COLO829 (cell line): ENCODE data around the gene BRINP2.

Experiments
- DNase-seq: peaks from one replicate; pipeline ENCODE4 v3.0.0; 2012; ENCODE audit warnings: low spot score

BRINP2 gene

DNA sequence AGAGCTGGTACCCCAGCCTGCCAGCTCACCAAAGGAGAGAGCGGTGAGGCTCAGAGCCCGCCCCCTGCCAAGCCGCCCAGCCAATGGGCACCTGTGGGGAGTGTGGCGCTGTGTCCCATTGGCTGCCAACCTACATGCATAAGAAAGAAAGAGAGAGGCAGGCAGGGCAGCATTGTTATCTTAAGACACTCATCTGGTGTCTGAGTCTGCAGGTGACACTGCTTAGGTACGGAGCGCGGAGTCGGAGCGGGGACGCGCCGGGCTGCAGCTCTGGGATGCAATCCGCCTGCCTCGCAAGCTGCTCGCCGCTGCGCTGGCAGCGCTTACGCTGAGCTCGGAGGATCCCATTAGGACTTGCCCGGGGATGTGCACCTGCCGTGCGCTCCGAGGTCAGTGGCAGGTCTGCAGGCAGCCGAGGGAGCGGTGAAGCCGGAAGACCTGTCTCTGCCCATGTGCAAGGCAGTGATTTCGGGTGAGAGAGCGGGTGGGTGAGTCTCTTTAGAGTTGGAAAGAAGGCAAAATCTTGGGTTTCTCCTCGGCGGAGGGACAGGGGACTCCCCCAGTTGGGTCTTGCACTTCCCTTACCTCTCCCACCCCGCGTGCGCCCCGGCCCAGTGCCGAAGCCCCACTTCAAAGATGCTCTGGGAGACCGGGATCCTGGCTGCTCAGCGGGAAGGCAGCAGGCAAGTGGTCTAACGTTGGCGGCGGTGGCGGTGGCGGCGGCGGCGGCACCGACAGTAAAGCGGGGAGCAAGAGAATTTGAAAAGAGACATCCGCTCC, at the start of gene BRINP2:
Gene BRINP2, plus strand, starts transcription at position 203 of the 780 bp plus-strand sequence. CDS start 58,919 bp downstream, outside the sequence.
- DNase-seq, result peak; percentile 16

- DNase-seq, result no peak
These were observed 48.1 kb upstream of the BRINP2 start for GRCh38 chr1:177122461-177123251.

DNA sequence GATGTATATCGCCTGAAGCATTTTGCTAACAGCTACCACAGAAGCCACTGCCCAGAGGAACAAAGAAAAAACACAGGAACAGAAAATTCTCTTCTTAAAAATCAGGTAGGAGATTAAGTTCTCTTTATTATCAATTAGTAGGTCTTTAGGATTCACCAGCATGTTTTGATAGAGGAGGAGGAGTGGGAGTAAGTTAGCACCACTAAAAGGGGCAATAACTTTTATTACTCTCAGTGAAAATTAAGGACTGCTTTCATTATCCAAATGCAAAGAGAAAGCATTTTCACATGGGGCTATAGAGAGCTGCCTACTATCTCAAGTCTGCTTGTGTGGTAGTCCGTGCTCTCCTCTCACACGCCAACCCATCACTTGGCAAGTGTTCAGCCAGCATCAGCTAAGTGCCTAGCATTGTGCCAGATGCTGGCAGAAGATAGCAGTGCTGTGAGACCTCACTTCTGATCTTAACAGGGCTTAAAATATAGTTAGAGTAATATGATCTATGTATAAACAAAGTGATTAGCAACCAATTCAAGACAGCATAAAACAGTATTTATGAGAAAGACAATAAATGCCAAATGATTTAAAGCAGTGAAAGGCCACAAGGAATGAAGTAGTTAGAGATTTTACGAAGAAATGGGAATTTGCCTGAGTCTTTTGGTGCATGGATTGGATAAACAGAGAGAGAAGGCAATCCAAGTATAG, 46.0 kb upstream of the BRINP2 start:
- DNase-seq, result no peak

DNA sequence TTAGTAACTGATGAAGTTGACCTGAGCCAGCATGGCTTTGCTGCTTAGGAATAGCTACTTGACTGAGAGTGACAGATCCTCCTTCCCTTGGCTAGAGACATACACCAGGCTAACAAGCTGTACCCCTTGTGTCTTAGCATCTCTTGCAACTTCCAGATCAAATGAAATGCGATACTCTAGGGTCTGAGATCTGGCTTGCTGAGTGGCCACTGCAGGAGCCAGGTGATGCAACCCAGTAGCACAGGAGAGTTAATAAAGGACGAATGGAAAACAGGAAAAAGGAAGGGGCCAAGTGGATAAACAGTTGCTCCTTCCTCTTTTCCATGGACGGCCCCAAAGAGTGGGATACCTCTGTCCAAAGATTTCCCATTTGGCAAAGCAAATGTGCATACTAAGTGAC, 44.5 kb upstream of the BRINP2 start:
- no peak for DNase-seq

- no peak for DNase-seq
These were observed 42.0 kb upstream of the BRINP2 start for GRCh38 chr1:177128665-177129281.

DNA sequence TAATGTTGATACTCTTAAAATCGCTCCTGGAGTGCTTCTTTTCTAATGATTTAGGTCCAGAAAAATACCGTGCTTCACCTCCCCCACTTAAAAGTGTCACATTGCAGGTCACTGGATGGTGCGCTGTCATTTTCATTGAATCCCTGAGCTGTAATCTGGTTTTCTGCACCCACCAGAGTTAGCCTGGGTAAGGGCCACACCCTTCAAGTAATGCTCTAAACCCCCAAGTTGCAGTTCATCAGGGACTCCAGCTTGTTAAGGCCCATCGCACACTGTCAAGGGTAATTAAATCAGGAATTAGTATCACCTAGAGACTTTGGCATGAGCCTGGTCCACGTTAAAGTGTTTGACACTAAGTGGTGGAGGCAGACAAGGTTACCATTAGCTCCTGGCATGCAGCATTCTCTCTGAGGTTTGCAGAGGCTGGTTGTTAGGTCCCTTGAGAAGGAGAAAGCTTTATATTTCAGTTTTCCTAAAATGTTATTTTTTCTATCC, 40.3 kb upstream of the BRINP2 start:
- DNase-seq, result no peak

DNA sequence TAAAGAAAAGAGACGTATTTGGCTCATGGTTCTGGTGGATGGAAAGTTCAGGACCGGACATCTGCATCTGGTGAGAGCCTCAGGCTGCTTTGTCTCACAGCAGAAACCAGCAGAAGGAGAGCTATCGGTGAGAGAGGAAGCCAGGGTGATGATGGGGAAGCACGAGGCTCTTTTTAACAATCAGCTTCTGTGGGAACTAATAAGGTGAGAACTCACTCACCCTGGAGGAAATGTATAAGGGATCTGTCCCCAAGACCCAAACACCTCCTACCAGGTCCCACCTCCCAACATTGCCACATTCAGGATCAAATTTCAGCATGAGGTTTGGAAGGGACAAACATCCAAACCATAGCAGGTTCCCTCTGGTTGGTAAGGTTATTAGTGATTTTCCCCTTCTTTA, 39.0 kb upstream of the BRINP2 start:
- no peak for DNase-seq

GRCh38 chr1:177132141-177132540, 38.6 kb upstream of the BRINP2 start:
- DNase-seq, result no peak

DNA sequence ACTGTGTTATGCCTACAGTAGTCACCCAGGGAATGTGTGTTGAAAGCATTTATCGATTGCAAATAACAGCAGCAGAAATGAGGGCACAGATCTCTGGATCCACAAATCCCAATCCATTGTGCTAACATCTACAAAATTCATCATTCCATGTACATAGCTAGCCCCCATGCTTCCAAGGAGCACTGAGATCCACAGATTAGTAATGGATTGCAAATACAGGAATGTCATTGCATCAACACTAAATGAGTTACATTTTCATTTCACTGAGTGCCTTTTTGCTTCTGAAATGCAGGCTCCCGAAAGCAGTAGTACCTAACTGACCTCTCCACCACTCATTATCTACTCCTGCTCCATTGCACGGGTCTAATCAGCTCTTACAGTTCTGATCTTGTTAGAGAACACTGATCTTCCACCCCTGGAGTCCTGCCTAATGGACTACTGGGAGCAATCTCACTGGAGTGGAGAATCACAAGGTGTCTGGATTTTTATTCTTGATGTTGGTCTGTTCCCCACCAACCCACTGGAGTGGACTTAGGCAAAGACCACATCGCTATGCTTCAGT, 36.7 kb upstream of the BRINP2 start:
- DNase-seq, result no peak

- DNase-seq, result no peak
These were observed 35.5 kb upstream of the BRINP2 start for GRCh38 chr1:177135250-177135649.

DNA sequence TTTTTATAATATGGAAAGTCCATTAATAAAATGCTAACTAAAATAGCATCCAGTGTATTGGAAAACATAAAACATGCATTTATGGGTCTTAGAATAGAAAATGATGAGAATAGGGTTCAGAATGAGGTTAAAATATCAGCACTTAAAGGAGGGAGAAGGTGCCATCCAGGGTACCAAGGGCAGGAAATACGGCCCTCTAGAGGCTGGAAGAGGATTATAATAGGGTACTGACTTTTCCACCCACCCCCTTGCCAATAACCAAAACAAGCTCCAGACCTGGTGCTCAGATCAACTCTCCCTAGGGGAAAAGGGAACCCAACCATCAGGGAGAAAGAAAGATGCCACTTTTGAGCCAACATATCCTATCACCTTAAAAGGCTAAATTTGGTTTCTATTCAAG, 32.9 kb upstream of the BRINP2 start:
- no peak for DNase-seq

DNA sequence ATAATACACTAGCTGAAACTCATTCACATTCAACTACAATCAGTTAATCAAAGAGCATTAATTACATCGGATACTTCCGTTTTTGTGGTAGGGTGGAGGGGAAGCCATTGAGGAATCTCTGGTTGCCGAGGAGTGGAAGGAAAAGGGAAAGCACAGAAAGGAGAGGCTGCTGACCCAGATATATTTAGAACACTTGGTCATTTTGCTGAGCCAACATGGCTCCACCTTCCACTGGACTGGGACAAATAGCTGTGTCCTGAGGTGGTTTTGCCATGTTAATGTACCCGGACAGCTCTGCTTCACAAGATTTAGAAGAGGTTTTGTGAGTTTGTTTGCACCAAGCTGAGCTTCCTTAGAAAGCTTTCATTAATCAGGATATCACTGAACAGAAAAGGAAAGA, 32.4 kb upstream of the BRINP2 start:
- no peak for DNase-seq

DNA sequence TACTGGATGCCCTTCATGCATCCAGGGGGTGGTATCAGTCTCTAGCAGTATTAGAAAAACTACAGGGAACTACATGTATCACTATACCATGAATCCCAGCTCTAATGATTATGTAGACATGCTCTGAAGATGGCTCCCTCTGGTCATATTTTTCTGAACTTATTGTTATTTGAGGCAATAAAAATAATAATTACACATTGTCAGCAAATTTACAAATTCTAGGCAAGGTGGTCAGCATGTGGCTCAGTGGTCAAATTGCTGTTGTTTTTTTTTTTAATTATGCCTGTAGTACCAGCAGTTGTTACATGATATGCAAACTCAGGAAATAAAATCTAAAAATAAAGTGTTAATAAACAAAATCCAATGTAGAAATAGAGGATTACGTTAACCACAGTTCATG, 28.7 kb upstream of the BRINP2 start:
- no peak for DNase-seq

DNA sequence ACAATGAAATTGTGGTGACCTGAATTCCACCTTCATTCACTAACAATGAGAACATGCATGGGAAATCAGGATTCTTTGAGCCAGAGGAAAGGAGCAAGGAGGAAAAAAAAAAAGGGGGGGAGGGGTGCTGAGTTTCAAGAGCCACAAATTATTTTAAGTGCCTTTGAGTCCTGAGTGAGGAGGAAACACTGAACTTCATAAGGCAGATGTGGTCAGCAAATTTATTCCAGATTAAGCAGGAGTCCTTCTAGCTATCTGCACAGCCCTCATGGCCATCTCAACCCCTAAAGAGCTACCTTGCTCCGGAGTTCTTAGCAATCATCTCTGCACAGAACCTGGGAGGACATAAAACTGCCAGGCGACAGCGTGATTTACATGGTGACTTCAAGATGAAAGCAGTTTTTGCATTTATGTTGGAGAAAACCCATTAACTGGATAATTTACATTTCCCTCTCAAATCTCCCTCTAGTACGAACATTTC, 27.9 kb upstream of the BRINP2 start:
- DNase-seq, result no peak

DNA sequence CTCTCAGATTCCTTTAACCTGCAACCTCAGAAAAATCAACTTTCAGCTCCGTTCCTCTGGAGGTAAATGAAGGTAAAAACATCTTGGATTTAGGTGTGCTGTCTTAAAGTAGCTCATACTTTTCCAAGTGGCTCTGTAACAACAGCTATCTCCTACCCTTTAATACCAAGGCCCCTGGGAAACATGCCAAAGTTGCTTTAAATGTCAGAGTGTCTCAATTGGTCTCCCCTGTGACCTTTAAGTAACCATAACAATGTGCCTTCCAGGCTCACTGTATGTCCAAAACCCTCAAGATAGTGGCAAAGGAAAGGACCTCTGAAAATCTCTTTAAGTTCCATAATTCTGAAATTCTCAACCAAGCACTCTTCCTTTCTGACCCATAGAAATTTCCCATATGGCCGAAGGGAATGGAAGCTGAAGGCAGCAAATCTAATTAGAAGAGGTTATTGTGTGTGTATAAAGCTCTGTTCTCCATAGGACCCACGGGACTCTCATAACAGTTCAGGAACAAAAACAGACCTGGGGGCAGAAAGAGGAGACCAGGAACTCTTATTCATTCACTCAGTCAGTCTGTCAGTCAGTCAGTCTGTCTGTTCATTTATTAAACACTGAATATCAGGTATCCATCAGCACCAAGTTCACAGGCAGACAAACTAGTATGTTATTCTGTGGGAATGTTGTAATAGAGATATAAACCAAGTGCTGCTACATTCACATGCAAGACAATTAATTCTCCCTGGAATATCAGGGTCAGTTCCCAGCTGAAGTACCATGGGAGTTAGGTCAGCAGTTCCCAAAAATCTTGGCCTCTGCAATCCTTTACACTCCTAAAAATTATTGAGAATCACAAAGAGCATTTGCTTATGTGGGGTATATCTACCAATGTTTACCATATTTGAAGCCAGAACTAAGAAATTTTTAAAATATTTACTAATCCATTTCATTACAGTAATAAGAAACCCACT, 25.4 kb upstream of the BRINP2 start:
- peak; percentile 26 for DNase-seq

DNA sequence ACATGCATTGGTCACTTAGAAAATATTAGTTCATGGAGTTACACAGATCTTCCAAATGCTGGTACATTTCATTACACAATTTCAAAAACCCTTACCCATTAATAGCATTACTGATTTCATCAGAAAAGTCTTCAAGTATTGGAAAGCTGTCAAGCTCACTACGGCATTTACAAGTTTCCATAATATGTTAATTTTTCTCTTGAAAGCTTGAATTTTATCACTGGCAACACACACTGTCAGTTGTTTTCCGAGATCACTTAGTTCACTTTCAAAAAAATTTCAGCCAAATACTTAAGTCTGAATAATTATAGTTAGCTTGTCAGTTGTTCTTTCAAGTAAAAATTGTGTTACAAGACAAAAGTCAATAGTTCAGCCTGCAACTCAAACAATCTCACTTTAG, 24.3 kb upstream of the BRINP2 start:
- no peak for DNase-seq

GRCh38 chr1:177162243-177162642, 8.5 kb upstream of the BRINP2 start:
- no peak for DNase-seq

DNA sequence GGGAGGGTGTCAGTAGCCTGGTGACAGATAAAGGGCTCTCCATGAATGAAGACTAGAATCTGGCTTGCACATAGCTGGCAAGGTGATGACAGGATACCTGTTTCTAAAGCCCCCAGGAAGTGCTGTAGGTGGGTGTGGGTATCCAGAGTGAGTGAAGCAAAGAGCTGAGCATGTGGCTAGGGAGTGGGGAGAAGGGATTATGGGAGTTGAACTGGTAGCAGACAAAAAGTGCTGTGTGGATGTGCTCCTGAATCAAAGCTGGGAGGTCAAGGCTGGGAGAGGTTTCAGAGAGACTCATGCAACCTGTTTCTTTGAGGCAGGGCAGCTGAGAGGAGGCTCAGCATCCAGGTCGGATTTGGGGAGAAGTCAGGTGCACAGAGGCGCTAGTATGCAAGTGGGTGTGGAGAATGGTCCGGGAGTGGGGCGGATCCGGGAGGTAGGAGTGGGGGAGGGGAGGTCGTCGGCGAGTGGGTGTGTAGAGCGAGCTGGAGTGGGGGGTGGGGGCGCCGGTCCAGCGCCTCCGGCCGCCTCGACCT, 6.8 kb upstream of the BRINP2 start:
- DNase-seq, result no peak

- no peak for DNase-seq
These were observed 6.2 kb upstream of the BRINP2 start, which contains the start of gene ASTN1 for GRCh38 chr1:177164380-177165068. Gene ASTN1 (minus strand): TSS chr1:177164712. CDS start chr1:177164676, 36 bp downstream.

GRCh38 chr1:177165069-177165439, 5.7 kb upstream of the BRINP2 start:
- DNase-seq, result no peak
